ENCODE results near the gene GPR151. TPM values are rescaled to one million over a fixed set of nuclear protein-coding genes. Genes with fewer than 3 reads are reported as not detected.

The GPR151 gene
- total and polyA plus RNA-seq, 2 of the 4 experiments (the other 2 are of a cell fraction), result not detected

DNA sequence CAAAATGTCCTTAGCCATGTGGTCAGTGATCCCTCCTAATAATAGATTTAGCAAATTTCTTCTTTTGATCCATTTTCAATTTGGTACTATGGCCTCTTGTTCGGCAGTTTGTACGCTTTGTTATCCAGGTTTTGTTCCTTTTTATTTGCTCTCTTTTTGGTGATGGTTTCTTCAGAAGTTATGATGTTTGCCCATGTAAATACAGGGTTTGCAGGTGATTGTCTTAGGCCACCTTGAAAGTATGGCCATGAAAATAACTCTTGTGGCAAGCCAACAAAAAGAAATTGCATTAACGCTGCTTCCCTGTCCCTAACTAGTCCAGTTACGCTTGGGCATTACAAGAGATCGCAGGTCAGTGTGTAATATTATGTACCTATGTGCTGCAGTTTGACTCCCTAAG is 8.6 kb downstream of the GPR151 start:
- H3K4me3 ChIP-seq (ENCODE audit: insufficient read depth, low read depth, low read length), result no peak overlapping the region

More for the DNA sequence above, 8.6 kb downstream of the GPR151 start:
- Histone ChIP-seq H2BK15ac (ENCODE audit: low read depth, low read length) (no peak overlapping the region), H2BK120ac (ENCODE audit: low read depth, low read length) (no peak overlapping the region), H3K18ac (ENCODE audit: low read depth, low read length) (no peak overlapping the region), H3K36me3 (ENCODE audit: control insufficient read depth, insufficient read depth, low read length) (peaks cover 22% of the 10 kb centered on the region), H4K8ac (ENCODE audit: low read depth in 2 of 2, low read length in 2 of 2) (no peak overlapping the region), H3K4ac (ENCODE audit: low read depth, low read length) (no peak overlapping the region), H3K9me1 (ENCODE audit: insufficient read depth, low read length) (no peaks in the 10 kb centered on the region), H3K4me1 (ENCODE audit: control insufficient read depth, insufficient read depth, low read length) (no peaks in the 10 kb centered on the region), H3K23ac (ENCODE audit: low read depth, low read length) (no peak overlapping the region), H2AK9ac (replicated peaks; ENCODE audit: low read depth, low read length, poor library complexity) (no peak overlapping the region), H3K9me3 (ENCODE audit: control insufficient read depth, insufficient read depth, low read length) (no peaks in the 10 kb centered on the region), H3K9ac (ENCODE audit: low read depth, low read length) (no peak overlapping the region), H3K79me1 (ENCODE audit: low read depth in 1 of 2, low read length in 2 of 2) (no peaks in the 10 kb centered on the region; a peak in 1 of 4 replicates), H3K14ac (replicated peaks; ENCODE audit: low read depth, low read length) (no peak overlapping the region), H3K27me3 (ENCODE audit: control insufficient read depth, insufficient read depth, low read length) (no peaks in the 10 kb centered on the region), H2AK5ac (ENCODE audit: low read depth, low read length) (no peak overlapping the region), H2BK20ac (ENCODE audit: low read depth, low read length) (no peak overlapping the region), H4K20me1 (ENCODE audit: insufficient read depth, low read length) (no peaks in the 10 kb centered on the region), H2BK5ac (ENCODE audit: low read depth, low read length, poor library complexity, severe bottlenecking) (no peak overlapping the region), H4K5ac (ENCODE audit: low read depth, low read length) (no peak overlapping the region), H3K27ac (ENCODE audit: insufficient read depth, low read length) (no peak overlapping the region), H3K56ac (ENCODE audit: extremely low read depth, insufficient read depth, low read length) (no peak overlapping the region), H3K4me2 (ENCODE audit: low read depth, low read length) (no peak overlapping the region), H2AFZ (replicated peaks; ENCODE audit: low read length, poor library complexity) (no peak overlapping the region), H4K91ac (ENCODE audit: insufficient read depth, low read depth, low read length) (no peak overlapping the region)
- ChIA-PET CTCF (no interaction called here), POLR2A (ENCODE audit: unreplicated experiment) (no interaction called here)
- TF ChIP-seq POLR2A (IDR thresholded peaks at IDR 0.05; ENCODE audit: low read depth, low read length), result no peak
- no peak for TF ChIP-seq MXI1 (IDR thresholded peaks at IDR 0.05; ENCODE audit: borderline replicate concordance, low read depth, low read length)
- no peak for TF ChIP-seq MAFK (IDR thresholded peaks at IDR 0.05; ENCODE audit: low read depth, low read length)
- TF ChIP-seq, protein P1, sequence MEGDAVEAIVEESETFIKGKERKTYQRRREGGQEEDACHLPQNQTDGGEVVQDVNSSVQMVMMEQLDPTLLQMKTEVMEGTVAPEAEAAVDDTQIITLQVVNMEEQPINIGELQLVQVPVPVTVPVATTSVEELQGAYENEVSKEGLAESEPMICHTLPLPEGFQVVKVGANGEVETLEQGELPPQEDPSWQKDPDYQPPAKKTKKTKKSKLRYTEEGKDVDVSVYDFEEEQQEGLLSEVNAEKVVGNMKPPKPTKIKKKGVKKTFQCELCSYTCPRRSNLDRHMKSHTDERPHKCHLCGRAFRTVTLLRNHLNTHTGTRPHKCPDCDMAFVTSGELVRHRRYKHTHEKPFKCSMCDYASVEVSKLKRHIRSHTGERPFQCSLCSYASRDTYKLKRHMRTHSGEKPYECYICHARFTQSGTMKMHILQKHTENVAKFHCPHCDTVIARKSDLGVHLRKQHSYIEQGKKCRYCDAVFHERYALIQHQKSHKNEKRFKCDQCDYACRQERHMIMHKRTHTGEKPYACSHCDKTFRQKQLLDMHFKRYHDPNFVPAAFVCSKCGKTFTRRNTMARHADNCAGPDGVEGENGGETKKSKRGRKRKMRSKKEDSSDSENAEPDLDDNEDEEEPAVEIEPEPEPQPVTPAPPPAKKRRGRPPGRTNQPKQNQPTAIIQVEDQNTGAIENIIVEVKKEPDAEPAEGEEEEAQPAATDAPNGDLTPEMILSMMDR (conservative IDR thresholded peaks at IDR 0.05; ENCODE audit: low read depth, low read length), result no peak
- no peak for TF ChIP-seq RCOR1 (IDR thresholded peaks at IDR 0.05; ENCODE audit: insufficient replicate concordance, low read length)
- no peak for TF ChIP-seq BHLHE40 (IDR thresholded peaks at IDR 0.05; ENCODE audit: low read depth, low read length)
- ATAC-seq (ENCODE audit: low read depth) (no peak), DNase-seq (no peak)
- dilution Hi-C loops (cut with HindIII; ENCODE audit: low sequenced_read_pairs, unreplicated experiment), result no loop called here
- WGBS, 2 experiments (ENCODE audit: extremely low coverage in 2 of 2, insufficient read length in 1 of 2), result no CpG with 5 or more reads among the region's 5 CpGs
- no TSS peak for BruUV-seq (replicated peaks)
- in situ Hi-C loops (cut with MboI; ENCODE audit: low sequenced_read_pairs), result no loop called here
- intact Hi-C loops (cut with micrococcal nuclease), result no loop called here
